HepG2 (cell line): ENCODE data around the gene PAPPA.

Experiments
- ATF1 ChIP-seq: IDR thresholded peaks from 2 replicates; pipeline ENCODE4 v1.6.1; 2016; ENCODE audit warnings: mild to moderate bottlenecking, control low read depth
- CENPBD1 ChIP-seq: sonication (generic); formaldehyde crosslinking; IDR thresholded peaks from 2 replicates; pipeline ENCODE4 v1.8.0; 2022; ENCODE audit warnings: missing genetic modification reagents, low read depth, mild to moderate bottlenecking, borderline replicate concordance
- CREB3 ChIP-seq: sonication (generic); formaldehyde crosslinking; IDR thresholded peaks from 2 replicates; pipeline ENCODE4 v1.5.0; 2020; ENCODE audit warnings: missing genetic modification reagents
- KDM4B ChIP-seq: sonication (generic); formaldehyde crosslinking; IDR thresholded peaks from 2 replicates; pipeline ENCODE4 v1.4.0; 2020; ENCODE audit warnings: missing genetic modification reagents
- SP1 ChIP-seq, 2 experiments: fragments of 450-650 bp in 1 of 2; sonication (generic) in 1 of 2; formaldehyde crosslinking in 1 of 2; IDR thresholded peaks; 2 replicates each; pipeline versions ENCODE4 v1.4.0 to v1.6.1; 2016 to 2020; ENCODE audit warnings: missing genetic modification reagents in 1 of 2
- ZNF616 ChIP-seq: sonication (generic); formaldehyde crosslinking; IDR thresholded peaks from 2 replicates; pipeline ENCODE4 v1.5.0; 2020; ENCODE audit warnings: low read depth, mild to moderate bottlenecking, missing genetic modification reagents
- ZNF773 ChIP-seq: sonication (generic); formaldehyde crosslinking; IDR thresholded peaks from 2 replicates; pipeline ENCODE4 v1.4.0; 2020; ENCODE audit warnings: missing genetic modification reagents, borderline replicate concordance

GRCh38 chr9:116142706-116143492, 10.7 kb upstream of the PAPPA start:
- TF ChIP-seq ATF1 (CRISPR knock-in tag) (no peak), ZNF616 (CRISPR knock-in tag) (no peak), CENPBD1 (no peak), ZNF773 (CRISPR knock-in tag) (no peak), SP1 (IDR thresholded peaks at IDR 0.05) (no peak), SP1 (CRISPR knock-in tag; IDR thresholded peaks at IDR 0.05) (no peak), KDM4B (CRISPR knock-in tag) (no peak), CREB3 (CRISPR knock-in tag) (no peak)
